Mesendoderm (in vitro differentiated cells): ENCODE results near the gene CDHR1.

Experiments used
- DNase-seq: peaks from one replicate; pipeline ENCODE4 v3.0.0; 2013
- H2AK5ac ChIP-seq: 2 replicates; pipeline ENCODE4 v1.6.1; 2013; ENCODE audit warnings: low read length, inconsistent platforms
- H2BK120ac ChIP-seq: 2 replicates; pipeline ENCODE4 v1.6.1; 2013; ENCODE audit warnings: low read depth, mild to moderate bottlenecking, low read length, moderate library complexity, mixed read lengths
- H2BK15ac ChIP-seq: replicated peaks from 2 replicates; pipeline ENCODE4 v1.6.1; 2013; ENCODE audit warnings: low read depth, mild to moderate bottlenecking, moderate library complexity
- H2BK5ac ChIP-seq: 2 replicates; pipeline ENCODE4 v1.6.1; 2013; ENCODE audit warnings: low read length, inconsistent platforms
- H3K18ac ChIP-seq: 2 replicates; pipeline ENCODE4 v1.6.1; 2013; ENCODE audit warnings: mild to moderate bottlenecking, low read length, mixed read lengths
- H3K23ac ChIP-seq: one replicate; pipeline ENCODE4 v1.6.1; 2013; ENCODE audit warnings: low read length
- H3K27ac ChIP-seq: 2 replicates; pipeline ENCODE4 v1.5.1; 2013; ENCODE audit warnings: low read depth, mild to moderate bottlenecking, inconsistent platforms, low read length, moderate library complexity
- H3K27me3 ChIP-seq: 2 replicates; pipeline ENCODE4 v1.6.1; 2013; ENCODE audit warnings: low read length, control low read depth, mild to moderate bottlenecking, inconsistent platforms; ENCODE audit not compliant: insufficient read depth, poor library complexity
- H3K36me3 ChIP-seq: 2 replicates; pipeline ENCODE4 v1.6.1; 2013; ENCODE audit warnings: low read length, inconsistent platforms; ENCODE audit not compliant: control insufficient read depth, insufficient read depth
- H3K4ac ChIP-seq: one replicate; pipeline ENCODE4 v1.6.1; 2013; ENCODE audit warnings: low read depth, mild to moderate bottlenecking, low read length, moderate library complexity
- H3K4me1 ChIP-seq: 2 replicates; pipeline ENCODE4 v1.6.1; 2013; ENCODE audit warnings: low read depth, low read length, inconsistent platforms; ENCODE audit not compliant: control insufficient read depth
- H3K4me2 ChIP-seq: 2 replicates; pipeline ENCODE4 v1.6.1; 2013; ENCODE audit warnings: low read length
- H3K4me3 ChIP-seq: 2 replicates; pipeline ENCODE4 v1.5.1; 2013; ENCODE audit warnings: mild to moderate bottlenecking, low read length
- H3K56ac ChIP-seq: one replicate; pipeline ENCODE4 v1.6.1; 2013; ENCODE audit warnings: low read length
- H3K79me1 ChIP-seq: 2 replicates; pipeline ENCODE4 v1.6.1; 2013; ENCODE audit warnings: low read length, inconsistent platforms
- H3K79me2 ChIP-seq: 2 replicates; pipeline ENCODE4 v1.6.1; 2013; ENCODE audit warnings: mild to moderate bottlenecking, low read length; ENCODE audit not compliant: control insufficient read depth, insufficient read depth
- H3K9ac ChIP-seq: 2 replicates; pipeline ENCODE4 v1.6.1; 2013; ENCODE audit warnings: low read length, inconsistent platforms
- H4K5ac ChIP-seq: one replicate; pipeline ENCODE4 v1.6.1; 2013; ENCODE audit warnings: low read length
- H4K8ac ChIP-seq: one replicate; pipeline ENCODE4 v1.6.1; 2013; ENCODE audit warnings: low read depth, mild to moderate bottlenecking, control low read depth, low read length, moderate library complexity
- WGBS: extraction: QIAGEN DNeasy Blood & Tissue Kit; methylation state at CpG from one replicate; pipeline ENCODE4 v1.1.7; 2013; ENCODE audit warnings: low lambda C conversion rate, missing lambda C conversion rate; ENCODE audit not compliant: insufficient coverage; ENCODE audit errors: extremely low coverage; 5-methylcytosine and 5-hydroxymethylcytosine counted together

CDHR1 gene

GRCh38 chr10:84156009-84156408, 38.3 kb upstream of the CDHR1 start:
- Histone ChIP-seq H4K5ac (no peak overlapping the region), H3K18ac (no peak overlapping the region), H3K79me2 (no peaks in the 10 kb centered on the region), H3K4me1 (peaks cover 8% of the 10 kb centered on the region), H2BK5ac (no peak overlapping the region), H3K4me2 (no peak overlapping the region), H3K56ac (no peak overlapping the region), H2BK120ac (no peak overlapping the region), H3K9ac (no peak overlapping the region), H3K36me3 (peaks cover 1% of the 10 kb centered on the region), H4K8ac (no peak overlapping the region), H3K23ac (no peak overlapping the region), H3K27me3 (no peaks in the 10 kb centered on the region), H3K4ac (no peak overlapping the region), H2AK5ac (no peak overlapping the region), H3K79me1 (no peaks in the 10 kb centered on the region), H3K27ac (no peak overlapping the region), H3K4me3 (no peak overlapping the region), H2BK15ac (no peak overlapping the region)
- WGBS: no CpG with 5 or more reads among the region's 2 CpGs
- no peak for DNase-seq

GRCh38 chr10:84156768-84157167, 37.6 kb upstream of the CDHR1 start:
- Histone ChIP-seq H3K27ac (no peak overlapping the region), H3K4me1 (peaks cover 10% of the 10 kb centered on the region), H4K8ac (no peak overlapping the region), H3K9ac (no peak overlapping the region), H3K56ac (no peak overlapping the region), H2BK15ac (no peak overlapping the region), H3K79me1 (no peaks in the 10 kb centered on the region), H3K4me3 (no peak overlapping the region), H2AK5ac (no peak overlapping the region), H3K4ac (no peak overlapping the region), H3K36me3 (no peaks in the 10 kb centered on the region), H3K23ac (no peak overlapping the region), H2BK5ac (no peak overlapping the region), H4K5ac (no peak overlapping the region), H3K4me2 (no peak overlapping the region), H3K79me2 (no peaks in the 10 kb centered on the region), H3K27me3 (no peaks in the 10 kb centered on the region), H2BK120ac (no peak overlapping the region), H3K18ac (no peak overlapping the region)
- WGBS: no CpG with 5 or more reads among the region's 10 CpGs
- DNase-seq: no peak

- Histone ChIP-seq H3K27me3 (no peaks in the 10 kb centered on the region), H2AK5ac (no peak overlapping the region), H2BK120ac (no peak overlapping the region), H3K4me3 (no peak overlapping the region), H3K4me1 (peaks cover 12% of the 10 kb centered on the region), H3K4me2 (no peak overlapping the region), H3K79me2 (no peaks in the 10 kb centered on the region), H3K27ac (no peak overlapping the region), H3K79me1 (no peaks in the 10 kb centered on the region), H2BK15ac (no peak overlapping the region), H3K4ac (no peak overlapping the region), H3K36me3 (no peaks in the 10 kb centered on the region), H4K5ac (no peak overlapping the region), H4K8ac (no peak overlapping the region), H2BK5ac (no peak overlapping the region), H3K9ac (no peak overlapping the region), H3K18ac (no peak overlapping the region), H3K56ac (no peak overlapping the region), H3K23ac (no peak overlapping the region)
- WGBS: no CpG with 5 or more reads among the region's 2 CpGs
- no peak for DNase-seq
Measured at GRCh38 chr10:84158061-84158460, 36.3 kb upstream of the CDHR1 start.

- peaks cover 12% of the 10 kb centered on the region for H3K4me1 ChIP-seq
- no peak overlapping the region for H3K56ac ChIP-seq
- WGBS: no CpG with 5 or more reads among the region's 4 CpGs
- no peak overlapping the region for H3K18ac ChIP-seq
- DNase-seq: no peak
- no peak overlapping the region for H3K4ac ChIP-seq
- H4K8ac ChIP-seq: no peak overlapping the region
- H3K79me1 ChIP-seq: no peaks in the 10 kb centered on the region
- no peak overlapping the region for H3K9ac ChIP-seq
- no peaks in the 10 kb centered on the region for H3K79me2 ChIP-seq
- no peak overlapping the region for H4K5ac ChIP-seq
- H3K27ac ChIP-seq: no peak overlapping the region
- H2AK5ac ChIP-seq: no peak overlapping the region
- H3K4me2 ChIP-seq: no peak overlapping the region
- H2BK120ac ChIP-seq: no peak overlapping the region
- H3K36me3 ChIP-seq: no peaks in the 10 kb centered on the region
- H2BK15ac ChIP-seq: no peak overlapping the region
- no peaks in the 10 kb centered on the region for H3K27me3 ChIP-seq
- no peak overlapping the region for H2BK5ac ChIP-seq
- H3K4me3 ChIP-seq: no peak overlapping the region
- H3K23ac ChIP-seq: no peak overlapping the region
Measured at GRCh38 chr10:84158550-84158949, 35.8 kb upstream of the CDHR1 start.

DNA sequence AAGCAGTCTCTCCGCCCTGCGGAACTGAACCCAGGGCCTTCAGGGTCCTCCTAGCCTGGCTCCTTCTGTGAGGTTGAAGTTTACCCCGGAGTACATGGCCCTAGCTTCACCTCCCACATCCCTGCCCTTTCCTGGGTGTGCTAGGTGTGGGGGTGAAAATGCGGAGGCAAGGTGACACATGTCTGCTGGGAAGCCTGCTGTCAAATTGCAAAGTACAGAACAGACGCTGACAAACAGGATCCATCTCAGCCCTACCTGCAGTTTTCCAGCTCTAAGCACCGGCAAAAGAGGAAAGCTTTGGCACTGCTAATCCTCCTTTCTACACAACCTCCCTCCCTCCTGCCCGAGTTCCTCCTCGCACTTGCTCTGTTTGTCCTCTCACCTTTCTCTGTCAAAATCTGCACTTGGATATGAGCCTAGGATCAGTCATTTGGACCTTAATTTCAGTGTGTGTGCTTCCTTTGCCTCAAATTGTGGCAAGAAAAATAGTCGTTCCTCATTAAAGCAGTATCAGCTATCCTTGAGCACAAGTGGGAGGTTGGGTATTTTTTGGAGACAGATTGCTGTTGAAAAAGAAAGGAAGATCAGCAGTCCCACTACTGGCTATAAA, 35.2 kb upstream of the CDHR1 start:
- no peak overlapping the region for H3K23ac ChIP-seq
- H3K56ac ChIP-seq: peak overlapping the region; percentile 22
- no peak overlapping the region for H3K4me2 ChIP-seq
- H3K27ac ChIP-seq: no peak overlapping the region
- no peaks in the 10 kb centered on the region for H3K36me3 ChIP-seq
- H2BK15ac ChIP-seq: no peak overlapping the region
- H3K79me2 ChIP-seq: no peaks in the 10 kb centered on the region
- H3K27me3 ChIP-seq: no peaks in the 10 kb centered on the region
- H2BK120ac ChIP-seq: no peak overlapping the region
- no peak overlapping the region for H3K18ac ChIP-seq
- H3K9ac ChIP-seq: no peak overlapping the region
- DNase-seq: no peak
- H3K4me1 ChIP-seq: peaks cover 15% of the 10 kb centered on the region
- no peak overlapping the region for H3K4ac ChIP-seq
- no peak overlapping the region for H3K4me3 ChIP-seq
- no peak overlapping the region for H4K8ac ChIP-seq
- no peaks in the 10 kb centered on the region for H3K79me1 ChIP-seq
- no peak overlapping the region for H2AK5ac ChIP-seq
- no CpG with 5 or more reads among the region's 9 CpGs for WGBS
- no peak overlapping the region for H4K5ac ChIP-seq
- H2BK5ac ChIP-seq: no peak overlapping the region

GRCh38 chr10:84160663-84161362, 33.5 kb upstream of the CDHR1 start:
- H2BK15ac ChIP-seq: no peak overlapping the region
- no peak overlapping the region for H3K23ac ChIP-seq
- H3K27me3 ChIP-seq: no peaks in the 10 kb centered on the region
- no peak overlapping the region for H3K56ac ChIP-seq
- H3K79me2 ChIP-seq: no peaks in the 10 kb centered on the region
- H3K9ac ChIP-seq: no peak overlapping the region
- H3K4me3 ChIP-seq: no peak overlapping the region
- H3K79me1 ChIP-seq: no peaks in the 10 kb centered on the region
- no peak overlapping the region for H3K4me2 ChIP-seq
- no peak overlapping the region for H2BK120ac ChIP-seq
- no peak overlapping the region for H2AK5ac ChIP-seq
- no peak overlapping the region for H3K4ac ChIP-seq
- H3K36me3 ChIP-seq: no peaks in the 10 kb centered on the region
- no CpG with 5 or more reads among the region's 6 CpGs for WGBS
- no peak overlapping the region for H3K27ac ChIP-seq
- no peak overlapping the region for H3K18ac ChIP-seq
- no peak overlapping the region for H4K5ac ChIP-seq
- DNase-seq: peak; percentile 54
- peaks cover 17% of the 10 kb centered on the region for H3K4me1 ChIP-seq
- H4K8ac ChIP-seq: no peak overlapping the region
- H2BK5ac ChIP-seq: no peak overlapping the region
